Neural progenitor cell (in vitro differentiated cells): Measurements from ENCODE around the gene SLC35B3. TPM values are rescaled to one million over a fixed set of nuclear protein-coding genes. Genes with fewer than 3 reads are reported as not detected.

Source experiments
- DNase-seq: peaks from one replicate; pipeline ENCODE4 v3.0.0-alpha.2; 2016; ENCODE audit warnings: low spot score
- H2AFZ ChIP-seq: fragments of 200-600 bp; sonication (generic); replicated peaks from 2 replicates; pipeline ENCODE4 v1.6.1; 2016; ENCODE audit warnings: antibody characterized with exemption
- H3F3A ChIP-seq: fragments of 200-600 bp; sonication (generic); 2 replicates; pipeline ENCODE4 v1.6.1; 2016; ENCODE audit warnings: antibody characterized with exemption, low read depth
- H3K27ac ChIP-seq: fragments of 200-600 bp; sonication (generic); 2 replicates; pipeline ENCODE4 v1.5.1; 2016; ENCODE audit warnings: mild to moderate bottlenecking
- H3K27me3 ChIP-seq: fragments of 200-600 bp; sonication (generic); 2 replicates; pipeline ENCODE4 v1.6.1; 2016; ENCODE audit warnings: mild to moderate bottlenecking, moderate library complexity
- H3K36me3 ChIP-seq: fragments of 200-600 bp; sonication (generic); 2 replicates; pipeline ENCODE4 v1.5.1; 2016
- H3K4me1 ChIP-seq: fragments of 200-600 bp; sonication (generic); 2 replicates; pipeline ENCODE4 v1.6.1; 2016; ENCODE audit warnings: mixed run types
- H3K4me2 ChIP-seq: fragments of 200-600 bp; sonication (generic); 2 replicates; pipeline ENCODE4 v1.6.1; 2016
- H3K4me3 ChIP-seq: fragments of 200-600 bp; sonication (generic); 2 replicates; pipeline ENCODE4 v1.5.1; 2016
- H3K79me2 ChIP-seq: fragments of 200-600 bp; sonication (generic); 2 replicates; pipeline ENCODE4 v1.6.1; 2016; ENCODE audit warnings: low read depth
- H3K9ac ChIP-seq: fragments of 200-600 bp; sonication (generic); 2 replicates; pipeline ENCODE4 v1.6.1; 2016
- H3K9me3 ChIP-seq: fragments of 200-600 bp; sonication (generic); 2 replicates; pipeline ENCODE4 v1.5.1; 2016; ENCODE audit warnings: low read depth
- H4K20me1 ChIP-seq: fragments of 200-600 bp; sonication (generic); 2 replicates; pipeline ENCODE4 v1.6.1; 2016; ENCODE audit warnings: low read depth
- H3K27ac Mint-ChIP-seq: 3 replicates; pipeline ENCODE4 v1.8.0; 2021; ENCODE audit warnings: mixed read lengths
- H3K27me3 Mint-ChIP-seq: 2 replicates; pipeline ENCODE4 v1.8.0; 2022; ENCODE audit warnings: low read depth, mild to moderate bottlenecking, inconsistent platforms, moderate library complexity, mixed read lengths; ENCODE audit not compliant: insufficient read depth
- H3K36me3 Mint-ChIP-seq: 3 replicates; pipeline ENCODE4 v1.8.0; 2021; ENCODE audit warnings: mixed read lengths
- H3K4me1 Mint-ChIP-seq: 3 replicates; pipeline ENCODE4 v1.8.0; 2021; ENCODE audit warnings: mixed read lengths
- H3K4me3 Mint-ChIP-seq: 3 replicates; pipeline ENCODE4 v1.8.0; 2021; ENCODE audit warnings: mild to moderate bottlenecking, moderate library complexity, mixed read lengths
- H3K9me3 Mint-ChIP-seq: 3 replicates; pipeline ENCODE4 v1.8.0; 2020; ENCODE audit warnings: mixed read lengths
- CTCF ChIP-seq: fragments of 200-600 bp; sonication (generic); IDR thresholded peaks from 2 replicates; pipeline ENCODE4 v1.5.1; 2017; ENCODE audit warnings: antibody characterized with exemption, mild to moderate bottlenecking
- EZH2 ChIP-seq: fragments of 200-600 bp; sonication (generic); IDR thresholded peaks from 2 replicates; pipeline ENCODE4 v1.6.1; 2017; ENCODE audit warnings: antibody characterized with exemption, mild to moderate bottlenecking, moderate library complexity
- EZH2phosphoT487 ChIP-seq: fragments of 200-600 bp; sonication (generic); IDR thresholded peaks from 2 replicates; pipeline ENCODE4 v1.6.1; 2017; ENCODE audit warnings: antibody characterized with exemption
- total RNA-seq: library from RNA; depleted of rRNA; stranded (reverse); fragments of >200 nt; gene quantifications from 2 replicates; pipeline ENCODE4 v1.2.3, GENCODE V29; 2015; ENCODE audit warnings: low replicate concordance

Gene SLC35B3
- total RNA-seq, 1 donor from 2014 or later = 8.1 TPM

GRCh38 chr6:8387942-8388437 lies 47.4 kb downstream of the SLC35B3 start:
- Mint-ChIP-seq H3K36me3 (no peaks in the 10 kb centered on the region), H3K4me1 (peaks cover 8% of the 10 kb centered on the region), H3K4me3 (no peak overlapping the region), H3K9me3 (no peaks in the 10 kb centered on the region), H3K27ac (no peak overlapping the region), H3K27me3 (no peaks in the 10 kb centered on the region)
- TF ChIP-seq EZH2phosphoT487 (no peak), CTCF (no peak), EZH2 (no peak)
- H3F3A ChIP-seq = no peaks in the 10 kb centered on the region
- no peak overlapping the region for H2AFZ ChIP-seq
- no peak overlapping the region for H3K4me2 ChIP-seq
- no peak overlapping the region for H3K4me3 ChIP-seq
- H3K36me3 ChIP-seq = no peaks in the 10 kb centered on the region
- no peaks in the 10 kb centered on the region for H4K20me1 ChIP-seq
- DNase-seq = no peak
- no peak overlapping the region for H3K27ac ChIP-seq
- no peaks in the 10 kb centered on the region for H3K9me3 ChIP-seq
- H3K79me2 ChIP-seq = no peaks in the 10 kb centered on the region
- H3K4me1 ChIP-seq = peaks cover 22% of the 10 kb centered on the region
- H3K27me3 ChIP-seq = no peaks in the 10 kb centered on the region
- no peak overlapping the region for H3K9ac ChIP-seq

GRCh38 chr6:8383584-8383983 lies 51.8 kb downstream of the SLC35B3 start:
- H3K9ac ChIP-seq = no peak overlapping the region
- no peak overlapping the region for H3K27ac Mint-ChIP-seq
- H3K9me3 ChIP-seq = no peaks in the 10 kb centered on the region
- no peak overlapping the region for H3K4me3 ChIP-seq
- H3K27ac ChIP-seq = no peak overlapping the region
- H3K4me1 Mint-ChIP-seq = peaks cover 5% of the 10 kb centered on the region
- peak overlapping the region; percentile 21 for H3K4me2 ChIP-seq
- no peaks in the 10 kb centered on the region for H3K79me2 ChIP-seq
- H3K36me3 Mint-ChIP-seq = no peaks in the 10 kb centered on the region
- no peaks in the 10 kb centered on the region for H4K20me1 ChIP-seq
- TF ChIP-seq CTCF = no peak
- TF ChIP-seq EZH2 = no peak
- no peak for TF ChIP-seq EZH2phosphoT487
- peaks cover 16% of the 10 kb centered on the region for H3K4me1 ChIP-seq
- no peak overlapping the region for H3K4me3 Mint-ChIP-seq
- H3K9me3 Mint-ChIP-seq = no peaks in the 10 kb centered on the region
- no peaks in the 10 kb centered on the region for H3K27me3 ChIP-seq
- peaks cover 2% of the 10 kb centered on the region for H3K27me3 Mint-ChIP-seq
- no peaks in the 10 kb centered on the region for H3K36me3 ChIP-seq
- peak; percentile 20 for DNase-seq
- no peaks in the 10 kb centered on the region for H3F3A ChIP-seq
- H2AFZ ChIP-seq = no peak overlapping the region

DNA sequence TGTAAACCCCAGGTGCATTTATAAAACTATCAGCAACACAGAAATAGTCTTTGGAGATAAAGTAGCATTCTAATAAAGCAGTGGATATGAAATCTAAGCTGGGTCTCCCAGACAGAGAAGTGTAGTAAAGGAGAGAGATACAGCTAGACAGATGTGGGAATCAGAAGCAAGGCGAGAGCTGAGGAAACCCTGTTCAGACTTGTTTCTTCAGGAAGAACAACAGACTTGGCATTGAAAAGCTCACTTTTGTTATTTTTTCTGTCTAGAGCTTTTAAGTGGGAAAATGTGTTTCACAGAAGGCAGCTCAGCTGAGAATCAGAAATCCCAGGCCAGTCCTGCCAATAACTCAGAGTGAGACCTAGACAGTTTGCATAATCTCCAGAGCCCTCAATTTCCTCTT lies 52.9 kb downstream of the SLC35B3 start:
- Histone ChIP-seq H3K4me2 (no peak overlapping the region), H3K27ac (no peak overlapping the region), H3K79me2 (no peaks in the 10 kb centered on the region), H3K4me1 (peaks cover 16% of the 10 kb centered on the region), H3K36me3 (no peaks in the 10 kb centered on the region), H3F3A (no peaks in the 10 kb centered on the region), H3K4me3 (no peak overlapping the region), H3K9me3 (no peaks in the 10 kb centered on the region), H3K27me3 (no peaks in the 10 kb centered on the region), H3K9ac (no peak overlapping the region), H2AFZ (no peak overlapping the region), H4K20me1 (no peaks in the 10 kb centered on the region)
- TF ChIP-seq EZH2 (no peak), EZH2phosphoT487 (no peak), CTCF (no peak)
- Mint-ChIP-seq H3K27ac (no peak overlapping the region), H3K4me1 (peaks cover 5% of the 10 kb centered on the region), H3K36me3 (no peaks in the 10 kb centered on the region), H3K27me3 (peaks cover 2% of the 10 kb centered on the region), H3K9me3 (no peaks in the 10 kb centered on the region), H3K4me3 (no peak overlapping the region)
- no peak for DNase-seq
